Breast epithelium (tissue), 3 donors: Measurements from ENCODE around the gene TPPP3.

ENCODE experiments used
- POLR2AphosphoS5 ChIP-seq, 3 donors: sonication (generic); formaldehyde crosslinking; IDR thresholded peaks; one replicate each; pipeline ENCODE4 v1.6.1; 2017; ENCODE audit warnings: antibody characterized with exemption in 3 of 3
- TF ChIP-seq, protein P1 (sequence below), 3 donors: fragments of 450-650 bp; IDR thresholded peaks; one replicate each; pipeline ENCODE4 v1.5.1; 2016 to 2017; ENCODE audit warnings: antibody characterized with exemption in 3 of 3, mild to moderate bottlenecking in 3 of 3, moderate library complexity in 3 of 3

- TF ChIP-seq, protein P1, sequence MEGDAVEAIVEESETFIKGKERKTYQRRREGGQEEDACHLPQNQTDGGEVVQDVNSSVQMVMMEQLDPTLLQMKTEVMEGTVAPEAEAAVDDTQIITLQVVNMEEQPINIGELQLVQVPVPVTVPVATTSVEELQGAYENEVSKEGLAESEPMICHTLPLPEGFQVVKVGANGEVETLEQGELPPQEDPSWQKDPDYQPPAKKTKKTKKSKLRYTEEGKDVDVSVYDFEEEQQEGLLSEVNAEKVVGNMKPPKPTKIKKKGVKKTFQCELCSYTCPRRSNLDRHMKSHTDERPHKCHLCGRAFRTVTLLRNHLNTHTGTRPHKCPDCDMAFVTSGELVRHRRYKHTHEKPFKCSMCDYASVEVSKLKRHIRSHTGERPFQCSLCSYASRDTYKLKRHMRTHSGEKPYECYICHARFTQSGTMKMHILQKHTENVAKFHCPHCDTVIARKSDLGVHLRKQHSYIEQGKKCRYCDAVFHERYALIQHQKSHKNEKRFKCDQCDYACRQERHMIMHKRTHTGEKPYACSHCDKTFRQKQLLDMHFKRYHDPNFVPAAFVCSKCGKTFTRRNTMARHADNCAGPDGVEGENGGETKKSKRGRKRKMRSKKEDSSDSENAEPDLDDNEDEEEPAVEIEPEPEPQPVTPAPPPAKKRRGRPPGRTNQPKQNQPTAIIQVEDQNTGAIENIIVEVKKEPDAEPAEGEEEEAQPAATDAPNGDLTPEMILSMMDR (IDR thresholded peaks at IDR 0.05): no peak
- no peak for TF ChIP-seq POLR2AphosphoS5 (IDR thresholded peaks at IDR 0.05)
Measured at GRCh38 chr16:67430977-67431774, 37.9 kb upstream of the TPPP3 start, which contains the start of gene HSD11B2.
